HUES48 (cell line): ENCODE results near the gene GALNT7.

Source experiments
- H3K27ac ChIP-seq: one replicate; pipeline ENCODE4 v1.7.0; 2013; ENCODE audit warnings: low read depth, low read length, inconsistent platforms
- H3K27me3 ChIP-seq: 2 replicates; pipeline ENCODE4 v1.6.1; 2013; ENCODE audit warnings: mild to moderate bottlenecking, low read length; ENCODE audit not compliant: control insufficient read depth, insufficient read depth
- H3K36me3 ChIP-seq: 2 replicates; pipeline ENCODE4 v1.6.1; 2013; ENCODE audit warnings: low read length; ENCODE audit not compliant: control insufficient read depth, insufficient read depth
- H3K4me1 ChIP-seq: 2 replicates; pipeline ENCODE4 v1.6.1; 2013; ENCODE audit warnings: mild to moderate bottlenecking, low read length; ENCODE audit not compliant: control insufficient read depth, insufficient read depth
- H3K4me3 ChIP-seq: 2 replicates; pipeline ENCODE4 v1.5.1; 2013; ENCODE audit warnings: mild to moderate bottlenecking, low read depth, low read length
- H3K9ac ChIP-seq: 2 replicates; pipeline ENCODE4 v1.6.1; 2013; ENCODE audit warnings: mild to moderate bottlenecking, low read depth, low read length, moderate library complexity
- H3K9me3 ChIP-seq: 2 replicates; pipeline ENCODE4 v1.6.1; 2013; ENCODE audit warnings: low read length; ENCODE audit not compliant: control insufficient read depth, insufficient read depth

Gene GALNT7

DNA sequence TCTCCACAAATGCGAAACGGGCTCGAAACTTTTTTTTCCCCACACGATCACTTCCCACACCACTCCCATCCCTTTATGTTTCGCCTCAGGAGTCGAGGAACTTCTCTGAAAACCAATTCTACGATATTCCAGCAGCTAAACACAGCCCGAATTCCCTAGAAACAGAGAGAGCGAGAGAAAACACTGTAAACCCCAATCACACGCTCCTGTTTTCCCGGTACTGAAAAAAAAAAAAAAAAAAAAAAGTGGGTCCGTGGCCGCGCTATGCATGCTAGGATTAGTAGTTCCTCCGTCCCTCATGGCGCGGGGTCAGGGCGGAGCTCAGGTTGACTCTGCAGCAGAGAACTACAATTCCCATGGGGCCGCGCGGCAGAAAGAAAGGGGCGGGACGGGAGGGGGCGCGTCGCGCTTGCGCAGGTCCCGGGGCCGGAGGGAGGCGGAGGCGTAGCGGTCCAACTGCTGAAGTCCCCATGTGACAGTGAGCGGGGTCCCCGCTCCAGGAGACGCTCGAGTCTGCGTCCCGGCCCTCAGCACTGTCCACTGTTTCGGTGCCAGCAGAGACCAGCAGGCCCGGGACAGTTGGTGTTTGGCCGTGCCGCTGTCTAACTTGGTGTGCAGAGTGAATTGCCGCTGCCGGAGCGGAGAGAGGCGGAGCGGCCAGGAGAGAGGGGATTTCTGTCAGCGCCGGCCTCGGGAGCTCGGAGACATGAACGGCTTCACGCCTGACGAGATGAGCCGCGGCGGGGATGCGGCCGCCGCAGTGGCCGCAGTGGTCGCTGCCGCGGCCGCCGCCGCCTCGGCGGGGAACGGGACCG is 202.1 kb downstream of the GALNT7 start, which contains the start of gene SAP30:
Gene SAP30, plus strand, starts transcription at position 478 of the 815 bp plus-strand sequence. Its CDS starts 229 bp downstream, at position 707.
- Histone ChIP-seq H3K4me1 (peaks cover 7% of the 10 kb centered on the region), H3K27ac (peak within 1 kb of the TSS; percentile 71), H3K36me3 (no peaks in the 10 kb centered on the region; the same call in 1 of the 2 replicates), H3K27me3 (0 out of 2 replicates have a peak, but pooled peaks cover 2% of the 10 kb centered on the region), H3K4me3 (peak within 1 kb of the TSS; percentile 94), H3K9me3 (no peaks in the 10 kb centered on the region), H3K9ac (peak within 1 kb of the TSS; percentile 38)

DNA sequence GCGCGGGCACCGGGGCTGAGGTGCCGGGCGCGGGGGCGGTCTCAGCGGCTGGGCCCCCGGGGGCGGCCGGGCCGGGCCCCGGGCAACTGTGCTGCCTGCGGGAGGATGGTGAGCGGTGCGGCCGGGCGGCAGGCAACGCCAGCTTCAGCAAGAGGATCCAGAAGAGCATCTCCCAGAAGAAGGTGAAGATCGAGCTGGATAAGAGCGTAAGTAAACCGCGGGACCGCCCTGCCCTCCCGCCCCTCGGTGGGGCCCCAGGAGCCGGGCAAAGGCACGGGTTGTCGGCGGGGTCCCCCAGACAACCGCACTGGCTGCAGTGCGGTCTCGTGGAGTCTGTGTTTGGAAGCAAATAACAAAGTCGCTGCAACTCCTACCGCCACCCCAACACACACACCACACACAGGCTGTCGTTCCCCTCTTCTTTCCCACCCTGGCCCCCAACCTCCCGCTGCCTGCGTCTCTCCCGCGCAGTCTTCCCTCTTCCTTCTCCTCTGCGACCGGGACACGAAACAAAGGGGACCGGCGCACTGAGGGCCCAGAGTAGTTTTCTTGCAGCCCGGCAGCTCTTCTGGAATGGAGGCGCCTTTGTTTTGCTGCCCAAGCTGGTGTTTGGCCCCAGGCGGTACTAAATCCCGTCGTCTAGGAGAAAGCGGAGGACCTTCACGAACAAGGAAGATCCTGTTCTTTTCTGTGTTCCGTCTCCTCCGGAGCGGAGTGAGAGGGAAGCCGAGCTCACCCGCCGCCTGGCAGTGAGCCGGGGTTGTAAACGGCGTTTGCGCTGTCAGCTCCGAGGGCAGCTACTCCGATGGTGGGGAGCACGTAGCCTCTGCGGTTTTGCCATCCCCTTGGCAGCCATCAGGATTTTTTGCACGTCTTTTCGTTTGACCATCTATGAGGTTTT is 202.9 kb downstream of the GALNT7 start:
- Histone ChIP-seq H3K27ac (peak overlapping the region; percentile 71), H3K4me3 (peak overlapping the region; percentile 94), H3K4me1 (peaks cover 7% of the 10 kb centered on the region), H3K27me3 (0 out of 2 replicates have a peak, but pooled peaks cover 2% of the 10 kb centered on the region), H3K9me3 (no peaks in the 10 kb centered on the region), H3K9ac (peak overlapping the region; percentile 38; the same call in 1 of the 2 replicates), H3K36me3 (no peaks in the 10 kb centered on the region; the same call in 1 of the 2 replicates)
